Stomach smooth muscle (tissue), 2 donors: ENCODE results near the gene ZBTB44.

ENCODE experiments used
- H3K27ac ChIP-seq: one replicate; pipeline ENCODE4 v1.7.0; 2013; ENCODE audit warnings: mild to moderate bottlenecking, low read length, inconsistent platforms
- H3K27me3 ChIP-seq, 2 donors: one replicate each; pipeline ENCODE4 v1.7.0; 2013; ENCODE audit warnings: low read length in 2 of 2; ENCODE audit not compliant: insufficient read depth in 2 of 2, control insufficient read depth in 1 of 2
- H3K36me3 ChIP-seq, 2 donors: one replicate each; pipeline ENCODE4 v1.7.0; 2013; ENCODE audit warnings: low read length in 2 of 2; ENCODE audit not compliant: control insufficient read depth in 2 of 2, insufficient read depth in 2 of 2
- H3K4me1 ChIP-seq: one replicate; pipeline ENCODE4 v1.7.0; 2013; ENCODE audit warnings: low read length; ENCODE audit not compliant: control insufficient read depth, insufficient read depth
- H3K4me3 ChIP-seq, 2 donors: one replicate each; pipeline ENCODE4 v1.7.0; 2013; ENCODE audit warnings: low read length in 2 of 2
- H3K9ac ChIP-seq, 2 donors: one replicate each; pipeline ENCODE4 v1.7.0; 2013; ENCODE audit warnings: low read length in 2 of 2, mild to moderate bottlenecking in 1 of 2
- H3K9me3 ChIP-seq, 2 donors: one replicate each; pipeline ENCODE4 v1.7.0; 2013; ENCODE audit warnings: low read length in 2 of 2; ENCODE audit not compliant: control insufficient read depth in 2 of 2
- donor health status: healthy.
- donor health status: Pancreatic carcinoma.

Gene ZBTB44

GRCh38 chr11:130206141-130206540 is 108.6 kb downstream of the ZBTB44 start:
- Histone ChIP-seq H3K9ac (no peak overlapping the region), H3K27ac (peak overlapping the region; percentile 95), H3K36me3 (no peaks in the 10 kb centered on the region)

GRCh38 chr11:130204703-130205095 is 110.0 kb downstream of the ZBTB44 start:
- Histone ChIP-seq H3K36me3 (no peaks in the 10 kb centered on the region), H3K27me3 (no peaks in the 10 kb centered on the region), H3K4me1 (peaks cover 26% of the 10 kb centered on the region)

More at GRCh38 chr11:130206141-130206540, 108.6 kb downstream of the ZBTB44 start:
- Histone ChIP-seq H3K4me1 (peaks cover 28% of the 10 kb centered on the region), H3K27me3 (no peaks in the 10 kb centered on the region), H3K4me3 (no peak overlapping the region), H3K9me3 (no peaks in the 10 kb centered on the region)

GRCh38 chr11:130203766-130204702 is 110.7 kb downstream of the ZBTB44 start:
- Histone ChIP-seq H3K4me3 (no peak overlapping the region), H3K9me3 (no peaks in the 10 kb centered on the region), H3K4me1 (peaks cover 20% of the 10 kb centered on the region), H3K9ac (no peak overlapping the region), H3K36me3 (no peaks in the 10 kb centered on the region), H3K27ac (no peak overlapping the region), H3K27me3 (no peaks in the 10 kb centered on the region)

More at GRCh38 chr11:130204703-130205095, 110.0 kb downstream of the ZBTB44 start:
- no peaks in the 10 kb centered on the region for H3K9me3 ChIP-seq
- no peak overlapping the region for H3K4me3 ChIP-seq
- H3K27ac ChIP-seq = no peak overlapping the region
- H3K9ac ChIP-seq = no peak overlapping the region

GRCh38 chr11:130202818-130203689 is 111.7 kb downstream of the ZBTB44 start:
- Histone ChIP-seq H3K27ac (no peak overlapping the region), H3K27me3 (no peaks in the 10 kb centered on the region), H3K9me3 (no peaks in the 10 kb centered on the region), H3K9ac (no peak overlapping the region), H3K4me1 (peaks cover 10% of the 10 kb centered on the region), H3K4me3 (no peak overlapping the region), H3K36me3 (no peaks in the 10 kb centered on the region)

- H3K27ac ChIP-seq = no peak overlapping the region
- H3K9ac ChIP-seq = no peak overlapping the region
- H3K36me3 ChIP-seq = no peaks in the 10 kb centered on the region
- H3K4me1 ChIP-seq = peaks cover 6% of the 10 kb centered on the region
- H3K27me3 ChIP-seq = no peaks in the 10 kb centered on the region
- H3K9me3 ChIP-seq = no peaks in the 10 kb centered on the region
- H3K4me3 ChIP-seq = no peak overlapping the region
Measured at GRCh38 chr11:130202009-130202817, 112.5 kb downstream of the ZBTB44 start.

- Histone ChIP-seq H3K27ac (no peak overlapping the region), H3K9me3 (no peaks in the 10 kb centered on the region), H3K27me3 (no peaks in the 10 kb centered on the region), H3K9ac (no peak overlapping the region), H3K4me1 (no peaks in the 10 kb centered on the region), H3K36me3 (no peaks in the 10 kb centered on the region), H3K4me3 (no peak overlapping the region)
Measured at GRCh38 chr11:130201026-130201425, 113.7 kb downstream of the ZBTB44 start.

- Histone ChIP-seq H3K4me1 (no peaks in the 10 kb centered on the region), H3K27ac (no peak overlapping the region), H3K9me3 (no peaks in the 10 kb centered on the region), H3K36me3 (no peaks in the 10 kb centered on the region), H3K4me3 (no peak overlapping the region), H3K27me3 (no peaks in the 10 kb centered on the region), H3K9ac (no peak overlapping the region)
Measured at GRCh38 chr11:130199792-130200191, 114.9 kb downstream of the ZBTB44 start.

- no peaks in the 10 kb centered on the region for H3K27me3 ChIP-seq
- no peak overlapping the region for H3K27ac ChIP-seq
- no peaks in the 10 kb centered on the region for H3K36me3 ChIP-seq
- no peaks in the 10 kb centered on the region for H3K4me1 ChIP-seq
- no peak overlapping the region for H3K4me3 ChIP-seq
- H3K9me3 ChIP-seq = no peaks in the 10 kb centered on the region
- H3K9ac ChIP-seq = no peak overlapping the region
Measured at GRCh38 chr11:130198964-130199363, 115.8 kb downstream of the ZBTB44 start.

GRCh38 chr11:130198292-130198691 is 116.4 kb downstream of the ZBTB44 start:
- Histone ChIP-seq H3K4me3 (no peak overlapping the region), H3K4me1 (no peaks in the 10 kb centered on the region), H3K27me3 (no peaks in the 10 kb centered on the region), H3K9ac (no peak overlapping the region), H3K36me3 (no peaks in the 10 kb centered on the region), H3K27ac (no peak overlapping the region), H3K9me3 (no peaks in the 10 kb centered on the region)

GRCh38 chr11:130197386-130198035 is 117.2 kb downstream of the ZBTB44 start:
- Histone ChIP-seq H3K4me1 (no peaks in the 10 kb centered on the region), H3K27ac (no peak overlapping the region)

More at GRCh38 chr11:130197386-130198035, 117.2 kb downstream of the ZBTB44 start:
- Histone ChIP-seq H3K4me3 (no peak overlapping the region), H3K27me3 (no peaks in the 10 kb centered on the region), H3K9ac (no peak overlapping the region), H3K36me3 (no peaks in the 10 kb centered on the region), H3K9me3 (no peaks in the 10 kb centered on the region)
